HCT116 (cell line): ENCODE results near the gene FABP1. TPM values are rescaled to one million over a fixed set of nuclear protein-coding genes. Genes with fewer than 3 reads are reported as not detected.

Experiments
- ATAC-seq: fragments of 200-7000 bp; cut with Tn5 transposase; 2 replicates; pipeline ENCODE4 v1.9.1; 2020; ENCODE audit warnings: mild to moderate bottlenecking, moderate library complexity
- BruUV-seq: library from RNA; stranded (reverse); fragments of 400-500 nt; replicated peaks from 2 replicates; lab custom pipeline; 2021; lab: Mats Ljungman, UMichigan
- CTCF ChIA-PET: fragments of 300-600 bp; sonication (Branson Sonifier 250); formaldehyde crosslinking; loops from one replicate; lab custom pipeline; 2021; ENCODE audit warnings: antibody characterized with exemption; lab: Charles Lee
- POLR2A ChIA-PET: fragments of 300-600, 350-600 bp; sonication (Branson Sonifier 250); formaldehyde crosslinking; loops from one replicate; lab custom pipeline; 2021; ENCODE audit warnings: antibody characterized with exemption; lab: Charles Lee
- RAD21 ChIA-PET, 2 experiments: fragments of 300-600 bp; sonication (Branson Sonifier 250); formaldehyde crosslinking; loops; one replicate each; lab custom pipeline; 2023; ENCODE audit warnings: low total read pairs in 2 of 2; ENCODE audit not compliant: uncharacterized antibody in 2 of 2, unreplicated experiment in 2 of 2, low non-redundant PET in 1 of 2; lab: Charles Lee
- DNase-seq: peaks from one replicate; pipeline ENCODE4 v3.0.0-alpha.2; 2010; ENCODE audit warnings: low read depth, low spot score
- H2AFZ ChIP-seq: fragments of 200-600 bp; shearing (Covaris generic), sonication (generic); 2 replicates; pipeline ENCODE4 v1.6.1; 2017; ENCODE audit warnings: low read depth, mixed run types, mixed read lengths, antibody characterized with exemption, low read length; ENCODE audit not compliant: poor library complexity, severe bottlenecking
- H3K27ac ChIP-seq: 2 replicates; pipeline ENCODE4 v1.5.1; 2012; ENCODE audit warnings: low read depth, low read length
- H3K27me3 ChIP-seq: fragments of 200-600 bp; sonication (generic); 2 replicates; pipeline ENCODE4 v1.6.1; 2016; ENCODE audit warnings: mixed run types, low read length, mixed read lengths; ENCODE audit not compliant: insufficient read depth
- H3K36me3 ChIP-seq, 2 experiments: fragments of 200-500 bp in 1 of 2; fragments of 200-600 bp in 1 of 2; sonication (Bioruptor generic) in 1 of 2; sonication (generic) in 1 of 2; 2 replicates each; pipeline versions ENCODE4 v1.5.1 to v1.6.1; 2014 to 2016; ENCODE audit warnings: low read length in 2 of 2, inconsistent platforms in 1 of 2, mixed read lengths in 1 of 2, mixed run types in 1 of 2; ENCODE audit not compliant: insufficient read depth in 2 of 2, control insufficient read depth in 1 of 2
- H3K4me1 ChIP-seq, 2 experiments: fragments of 200-600 bp in 1 of 2; sonication (generic) in 1 of 2; 2 replicates each; pipeline versions ENCODE4 v1.5.1 to v1.6.1; 2012 to 2017; ENCODE audit warnings: low read length in 2 of 2, inconsistent platforms in 1 of 2, mild to moderate bottlenecking in 1 of 2, mixed read lengths in 1 of 2, mixed run types in 1 of 2, moderate library complexity in 1 of 2; ENCODE audit not compliant: insufficient read depth in 2 of 2, control insufficient read depth in 1 of 2
- H3K4me2 ChIP-seq: fragments of 200-600 bp; sonication (generic); 2 replicates; pipeline ENCODE4 v1.6.1; 2017; ENCODE audit warnings: mixed run types, low read length, mixed read lengths
- H3K4me3 ChIP-seq, 2 experiments: fragments of 200-600 bp in 1 of 2; sonication (generic) in 1 of 2; replicated peaks in 1 of 2; 2 replicates each; pipeline ENCODE4 v1.5.1; 2011 to 2016; ENCODE audit warnings: low read length in 2 of 2, control low read depth in 1 of 2, low read depth in 1 of 2, mild to moderate bottlenecking in 1 of 2, mixed read lengths in 1 of 2, mixed run types in 1 of 2
- H3K79me2 ChIP-seq: fragments of 200-600 bp; sonication (generic); 2 replicates; pipeline ENCODE4 v1.6.1; 2017; ENCODE audit warnings: mild to moderate bottlenecking, mixed run types, low read length, moderate library complexity, mixed read lengths; ENCODE audit not compliant: insufficient read depth
- H3K9ac ChIP-seq: fragments of 200-600 bp; sonication (generic); 2 replicates; pipeline ENCODE4 v1.6.1; 2016; ENCODE audit warnings: low read length, mixed read lengths
- H3K9me2 ChIP-seq: fragments of 200-600 bp; sonication (generic), shearing (Covaris generic); 2 replicates; pipeline ENCODE4 v1.6.1; 2017; ENCODE audit warnings: mixed run types, mild to moderate bottlenecking, moderate library complexity; ENCODE audit not compliant: insufficient read depth
- H3K9me3 ChIP-seq, 2 experiments: fragments of 200-500 bp in 1 of 2; fragments of 200-600 bp in 1 of 2; sonication (Bioruptor generic) in 1 of 2; sonication (generic) in 1 of 2; 2 replicates each; pipeline ENCODE4 v1.6.1; 2014 to 2017; ENCODE audit warnings: low read length in 2 of 2, mixed read lengths in 2 of 2, inconsistent platforms in 1 of 2, low read depth in 1 of 2, mild to moderate bottlenecking in 1 of 2, mixed run types in 1 of 2, moderate library complexity in 1 of 2; ENCODE audit not compliant: control insufficient read depth in 1 of 2, insufficient read depth in 1 of 2
- H4K20me1 ChIP-seq: fragments of 200-600 bp; sonication (generic), shearing (Covaris generic); 2 replicates; pipeline ENCODE4 v1.6.1; 2017; ENCODE audit warnings: mixed run types, mild to moderate bottlenecking, moderate library complexity; ENCODE audit not compliant: insufficient read depth
- CBX3 ChIP-seq: IDR thresholded peaks from 2 replicates; pipeline ENCODE4 v1.6.1; 2012; ENCODE audit warnings: low read depth
- CTCF ChIP-seq, 3 experiments: fragments of 200-600 bp in 1 of 3; sonication (generic) in 1 of 3; IDR thresholded peaks in 2 of 3; conservative IDR thresholded peaks in 1 of 3; 2 replicates each; pipeline ENCODE4 v1.5.1; 2012 to 2017; ENCODE audit warnings: low read depth in 2 of 3, low read length in 2 of 3, antibody characterized with exemption in 1 of 3, borderline replicate concordance in 1 of 3, control low read depth in 1 of 3, mild to moderate bottlenecking in 1 of 3, mixed read lengths in 1 of 3, mixed run types in 1 of 3, moderate library complexity in 1 of 3; ENCODE audit not compliant: insufficient read depth in 1 of 3
- EZH2 ChIP-seq: fragments of 200-600 bp; sonication (generic); IDR thresholded peaks from 2 replicates; pipeline ENCODE4 v1.6.1; 2017; ENCODE audit warnings: antibody characterized with exemption, mixed run types
- JUND ChIP-seq: IDR thresholded peaks from 2 replicates; pipeline ENCODE4 v1.6.1; 2012
- REST ChIP-seq: IDR thresholded peaks from 2 replicates; pipeline ENCODE4 v1.6.1; 2012; ENCODE audit warnings: low read depth
- ZBTB33 ChIP-seq: IDR thresholded peaks from 2 replicates; pipeline ENCODE4 v1.6.1; 2011; ENCODE audit warnings: mild to moderate bottlenecking, low read length, moderate library complexity; ENCODE audit not compliant: insufficient replicate concordance; ENCODE audit errors: extremely low read depth
- ZFX ChIP-seq: fragments of 450-650 bp; IDR thresholded peaks from 2 replicates; pipeline ENCODE4 v1.6.1; 2017
- intact Hi-C: fragments of 100-400 bp; cut with micrococcal nuclease; formaldehyde crosslinking; loops from 2 replicates; pipeline ENCODE4 v1.10.0; 2022
- total RNA-seq: library from RNA; stranded (reverse); gene quantifications from one replicate; pipeline ENCODE4 v1.2.1, GENCODE V29; 2021; ENCODE audit not compliant: unreplicated experiment

Gene FABP1
- total RNA-seq, 1 experiment from 2014 or later, result 0.61 TPM

GRCh38 chr2:88146590-88146989 is 18.7 kb upstream of the FABP1 start (continued):
- no peak for TF ChIP-seq ZBTB33
- no peak for TF ChIP-seq ZFX

- Histone ChIP-seq H2AFZ (no peak overlapping the region), H3K4me2 (no peak overlapping the region), H3K9ac (no peak overlapping the region), H3K9me3 (no peaks in the 10 kb centered on the region; a peak in 1 of 4 replicates), H3K36me3 (no peaks in the 10 kb centered on the region), H3K79me2 (no peaks in the 10 kb centered on the region), H3K27me3 (no peaks in the 10 kb centered on the region), H4K20me1 (no peaks in the 10 kb centered on the region), H3K4me1 (no peaks in the 10 kb centered on the region), H3K9me2 (no peaks in the 10 kb centered on the region), H3K27ac (no peak overlapping the region), H3K4me3 (no peak overlapping the region)
- BruUV-seq, result no TSS peak
- TF ChIP-seq EZH2 (no peak), JUND (no peak), REST (no peak), CTCF (IDR thresholded peaks at IDR 0.05 in 2 of 3, conservative IDR thresholded peaks at IDR 0.05 in 1 of 3; ENCODE audit: borderline replicate concordance in 1 of 3, insufficient read depth in 1 of 3, low read depth in 2 of 3, low read length in 2 of 3) (no peak), CBX3 (no peak)
- intact Hi-C loops, result no loop called here
- RAD21 ChIA-PET, result no interaction called here
- ATAC-seq, result no peak
- CTCF ChIA-PET, result no interaction called here
- DNase-seq, result no peak
- POLR2A ChIA-PET, result no interaction called here
Observed at GRCh38 chr2:88144914-88145497, 17.1 kb upstream of the FABP1 start.
